HEK293 (cell line): ENCODE measurements around the gene PRPF6.
A peak's percentile ranks its signal among the peaks of the same experiment; 100 is the strongest.

Experiments
- CTCF ChIA-PET: fragments of 350-600 bp; formaldehyde crosslinking; extraction: SDS; loops from one replicate; lab custom pipeline; 2021; ENCODE audit warnings: antibody characterized with exemption; lab: Yijun Ruan, JAX
- POLR2A ChIA-PET: fragments of 300-600 bp; formaldehyde crosslinking; extraction: SDS; loops from one replicate; lab custom pipeline; 2020; ENCODE audit warnings: antibody characterized with exemption, inconsistent platforms; lab: Yijun Ruan, JAX
- H3K27ac ChIP-seq: fragments of 200-500 bp; sonication (Bioruptor generic); 2 replicates; pipeline ENCODE4 v1.5.1; 2014; ENCODE audit warnings: low read depth, low read length, control low read depth, inconsistent platforms; ENCODE audit errors: extremely low read depth
- H3K36me3 ChIP-seq, 2 experiments: fragments of 200-500 bp in 1 of 2; sonication (Bioruptor generic) in 1 of 2; 1 replicate in 1 of 2; 2 replicates in 1 of 2; pipeline ENCODE4 v1.5.1; 2014 to 2017; ENCODE audit warnings: inconsistent platforms in 2 of 2, low read length in 2 of 2; ENCODE audit not compliant: control insufficient read depth in 2 of 2, insufficient read depth in 1 of 2
- H3K4me1 ChIP-seq: fragments of 200-500 bp; sonication (Bioruptor generic); 2 replicates; pipeline ENCODE4 v1.5.1; 2014; ENCODE audit warnings: mild to moderate bottlenecking, low read length, inconsistent platforms; ENCODE audit not compliant: control insufficient read depth, insufficient read depth
- H3K4me3 ChIP-seq: 2 replicates; pipeline ENCODE4 v1.5.1; 2011; ENCODE audit warnings: low read depth, mild to moderate bottlenecking, control low read depth, low read length, moderate library complexity
- H3K9me3 ChIP-seq: fragments of 200-500 bp; sonication (Bioruptor generic); 2 replicates; pipeline ENCODE4 v1.5.1; 2014; ENCODE audit warnings: low read depth, low read length, inconsistent platforms; ENCODE audit not compliant: control insufficient read depth, insufficient read depth
- KLF1 ChIP-seq: fragments of 450-650 bp; formaldehyde crosslinking; IDR thresholded peaks from 2 replicates; pipeline ENCODE4 v1.5.1; 2016; ENCODE audit warnings: missing biosample characterization, missing genetic modification characterization
- REPIN1 ChIP-seq: fragments of 450-650 bp; formaldehyde crosslinking; IDR thresholded peaks from 2 replicates; pipeline ENCODE4 v1.5.1; 2017; ENCODE audit warnings: missing biosample characterization, missing genetic modification characterization, low read depth
- REST ChIP-seq: fragments of 450-650 bp; formaldehyde crosslinking; IDR thresholded peaks from 2 replicates; pipeline ENCODE4 v1.5.1; 2016; ENCODE audit warnings: missing biosample characterization, missing genetic modification characterization
- ZBTB26 ChIP-seq: fragments of 450-650 bp; formaldehyde crosslinking; optimal IDR thresholded peaks from 2 replicates; pipeline ENCODE3; 2016; ENCODE audit warnings: missing biosample characterization, mild to moderate bottlenecking, missing genetic modification characterization
- ZNF16 ChIP-seq: fragments of 450-650 bp; formaldehyde crosslinking; IDR thresholded peaks from 2 replicates; pipeline ENCODE4 v1.5.1; 2016; ENCODE audit warnings: low read depth, missing biosample characterization, missing genetic modification characterization
- ZNF211 ChIP-seq: fragments of 450-650 bp; formaldehyde crosslinking; IDR thresholded peaks from 2 replicates; pipeline ENCODE4 v1.5.1; 2016; ENCODE audit warnings: low read depth, missing biosample characterization, missing genetic modification characterization
- ZNF214 ChIP-seq: fragments of 450-650 bp; formaldehyde crosslinking; IDR thresholded peaks from 2 replicates; pipeline ENCODE4 v1.5.1; 2017; ENCODE audit warnings: missing biosample characterization, mild to moderate bottlenecking, missing genetic modification characterization, borderline replicate concordance
- ZNF624 ChIP-seq: fragments of 450-650 bp; formaldehyde crosslinking; IDR thresholded peaks from 2 replicates; pipeline ENCODE4 v1.5.1; 2017; ENCODE audit warnings: missing biosample characterization, missing genetic modification characterization
- ZNF791 ChIP-seq: fragments of 450-650 bp; formaldehyde crosslinking; IDR thresholded peaks from 2 replicates; pipeline ENCODE4 v1.5.1; 2016; ENCODE audit warnings: missing biosample characterization, missing genetic modification characterization

Gene PRPF6

GRCh38 chr20:64024141-64024990 is 43.4 kb downstream of the PRPF6 start:
- CTCF ChIA-PET, result interaction anchor here (0.7 kb wide), 1 partner anchor 14 kb away, joined by 4 read pairs; no protein-coding TSS in a partner anchor
- no peak overlapping the region for H3K27ac ChIP-seq
- H3K36me3 ChIP-seq, result peaks cover 0 to 93% of the 10 kb centered on the region in 2 experiments; a peak in 2 of 3 replicates
- no peaks in the 10 kb centered on the region for H3K4me1 ChIP-seq
- POLR2A ChIA-PET, result no interaction called here
- H3K9me3 ChIP-seq, result no peaks in the 10 kb centered on the region
- no peak overlapping the region for H3K4me3 ChIP-seq
- no peak for TF ChIP-seq ZNF624
- peak; percentile 54; the same call in 1 of the 2 replicates for TF ChIP-seq REST

- Histone ChIP-seq H3K27ac (no peak overlapping the region), H3K4me1 (peaks cover 4% of the 10 kb centered on the region), H3K9me3 (no peaks in the 10 kb centered on the region), H3K4me3 (no peak overlapping the region), H3K36me3 (peaks cover 0 to 95% of the 10 kb centered on the region in 2 experiments; a peak in 2 of 3 replicates)
- POLR2A ChIA-PET, result no interaction called here
- TF ChIP-seq REPIN1 (no peak), ZBTB26 (tag by site-specific recombination) (no peak), ZNF214 (tag by site-specific recombination) (no peak), ZNF791 (no peak), ZNF211 (tag by site-specific recombination) (no peak)
- CTCF ChIA-PET, result interaction anchor here (0.7 kb wide), 1 partner anchor 13 kb away, joined by 4 read pairs; no protein-coding TSS in a partner anchor
Measured at GRCh38 chr20:64025101-64025825, 44.3 kb downstream of the PRPF6 start.

GRCh38 chr20:64025826-64026412 is 45.0 kb downstream of the PRPF6 start:
- H3K27ac ChIP-seq, result no peak overlapping the region
- H3K36me3 ChIP-seq, result peaks cover 0 to 98% of the 10 kb centered on the region in 2 experiments; a peak in 2 of 3 replicates
- H3K4me1 ChIP-seq, result peaks cover 9% of the 10 kb centered on the region
- H3K4me3 ChIP-seq, result no peak overlapping the region
- ChIA-PET CTCF (no interaction called here), POLR2A (interaction anchor here (0.7 kb wide), 1 partner anchor 233 kb away, joined by 3 read pairs; no protein-coding TSS in a partner anchor)
- no peaks in the 10 kb centered on the region for H3K9me3 ChIP-seq
- TF ChIP-seq KLF1 (peak; percentile 53; the same call in 1 of the 2 replicates), ZNF16 (tag by site-specific recombination) (no peak)
